Measurements from ENCODE around the gene POLR3C.

DNA sequence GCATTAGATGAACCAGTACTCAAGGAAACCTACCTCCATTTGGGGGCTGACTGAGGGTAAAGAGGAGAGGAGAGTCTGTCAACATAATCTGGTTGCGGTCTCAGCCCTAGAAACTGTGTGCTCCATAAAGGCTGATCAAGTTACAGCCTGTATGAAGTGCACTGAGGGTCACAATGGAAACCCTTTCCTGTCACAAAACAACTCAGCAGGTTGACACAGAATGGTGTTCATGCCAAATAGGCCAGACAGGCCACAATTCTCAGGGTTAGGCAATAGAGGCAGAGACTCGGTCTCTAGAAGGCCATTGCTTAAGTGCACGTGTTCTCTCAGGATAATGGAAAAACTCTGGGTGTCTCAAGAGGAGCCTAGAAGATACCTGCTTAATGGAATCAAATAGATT lies 65.7 kb downstream of the POLR3C start:
- TF ChIP-seq, protein P1, sequence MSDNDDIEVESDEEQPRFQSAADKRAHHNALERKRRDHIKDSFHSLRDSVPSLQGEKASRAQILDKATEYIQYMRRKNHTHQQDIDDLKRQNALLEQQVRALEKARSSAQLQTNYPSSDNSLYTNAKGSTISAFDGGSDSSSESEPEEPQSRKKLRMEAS (CRISPR knock-in tag; IDR thresholded peaks at IDR 0.05) = no peak
- TF ChIP-seq NR3C1 (CRISPR knock-in tag; conservative IDR thresholded peaks at IDR 0.05; ENCODE audit: low read depth) (no peak), GRHL2 (CRISPR knock-in tag; IDR thresholded peaks at IDR 0.05; ENCODE audit: insufficient replicate concordance, severe bottlenecking) (no peak), SP1 (CRISPR knock-in tag; conservative IDR thresholded peaks at IDR 0.05) (no peak), FOXK1 (CRISPR knock-in tag; IDR thresholded peaks at IDR 0.05) (no peak), ZNF232 (CRISPR knock-in tag; IDR thresholded peaks at IDR 0.05) (no peak), HMGA2 (CRISPR knock-in tag; IDR thresholded peaks at IDR 0.05) (no peak)
- TF ChIP-seq, protein P2, sequence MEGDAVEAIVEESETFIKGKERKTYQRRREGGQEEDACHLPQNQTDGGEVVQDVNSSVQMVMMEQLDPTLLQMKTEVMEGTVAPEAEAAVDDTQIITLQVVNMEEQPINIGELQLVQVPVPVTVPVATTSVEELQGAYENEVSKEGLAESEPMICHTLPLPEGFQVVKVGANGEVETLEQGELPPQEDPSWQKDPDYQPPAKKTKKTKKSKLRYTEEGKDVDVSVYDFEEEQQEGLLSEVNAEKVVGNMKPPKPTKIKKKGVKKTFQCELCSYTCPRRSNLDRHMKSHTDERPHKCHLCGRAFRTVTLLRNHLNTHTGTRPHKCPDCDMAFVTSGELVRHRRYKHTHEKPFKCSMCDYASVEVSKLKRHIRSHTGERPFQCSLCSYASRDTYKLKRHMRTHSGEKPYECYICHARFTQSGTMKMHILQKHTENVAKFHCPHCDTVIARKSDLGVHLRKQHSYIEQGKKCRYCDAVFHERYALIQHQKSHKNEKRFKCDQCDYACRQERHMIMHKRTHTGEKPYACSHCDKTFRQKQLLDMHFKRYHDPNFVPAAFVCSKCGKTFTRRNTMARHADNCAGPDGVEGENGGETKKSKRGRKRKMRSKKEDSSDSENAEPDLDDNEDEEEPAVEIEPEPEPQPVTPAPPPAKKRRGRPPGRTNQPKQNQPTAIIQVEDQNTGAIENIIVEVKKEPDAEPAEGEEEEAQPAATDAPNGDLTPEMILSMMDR (IDR thresholded peaks at IDR 0.05) = no peak
- TF ChIP-seq, protein P3, sequence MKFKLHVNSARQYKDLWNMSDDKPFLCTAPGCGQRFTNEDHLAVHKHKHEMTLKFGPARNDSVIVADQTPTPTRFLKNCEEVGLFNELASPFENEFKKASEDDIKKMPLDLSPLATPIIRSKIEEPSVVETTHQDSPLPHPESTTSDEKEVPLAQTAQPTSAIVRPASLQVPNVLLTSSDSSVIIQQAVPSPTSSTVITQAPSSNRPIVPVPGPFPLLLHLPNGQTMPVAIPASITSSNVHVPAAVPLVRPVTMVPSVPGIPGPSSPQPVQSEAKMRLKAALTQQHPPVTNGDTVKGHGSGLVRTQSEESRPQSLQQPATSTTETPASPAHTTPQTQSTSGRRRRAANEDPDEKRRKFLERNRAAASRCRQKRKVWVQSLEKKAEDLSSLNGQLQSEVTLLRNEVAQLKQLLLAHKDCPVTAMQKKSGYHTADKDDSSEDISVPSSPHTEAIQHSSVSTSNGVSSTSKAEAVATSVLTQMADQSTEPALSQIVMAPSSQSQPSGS (CRISPR knock-in tag; IDR thresholded peaks at IDR 0.05; ENCODE audit: borderline replicate concordance, low read depth) = no peak
- TF ChIP-seq, protein P4, sequence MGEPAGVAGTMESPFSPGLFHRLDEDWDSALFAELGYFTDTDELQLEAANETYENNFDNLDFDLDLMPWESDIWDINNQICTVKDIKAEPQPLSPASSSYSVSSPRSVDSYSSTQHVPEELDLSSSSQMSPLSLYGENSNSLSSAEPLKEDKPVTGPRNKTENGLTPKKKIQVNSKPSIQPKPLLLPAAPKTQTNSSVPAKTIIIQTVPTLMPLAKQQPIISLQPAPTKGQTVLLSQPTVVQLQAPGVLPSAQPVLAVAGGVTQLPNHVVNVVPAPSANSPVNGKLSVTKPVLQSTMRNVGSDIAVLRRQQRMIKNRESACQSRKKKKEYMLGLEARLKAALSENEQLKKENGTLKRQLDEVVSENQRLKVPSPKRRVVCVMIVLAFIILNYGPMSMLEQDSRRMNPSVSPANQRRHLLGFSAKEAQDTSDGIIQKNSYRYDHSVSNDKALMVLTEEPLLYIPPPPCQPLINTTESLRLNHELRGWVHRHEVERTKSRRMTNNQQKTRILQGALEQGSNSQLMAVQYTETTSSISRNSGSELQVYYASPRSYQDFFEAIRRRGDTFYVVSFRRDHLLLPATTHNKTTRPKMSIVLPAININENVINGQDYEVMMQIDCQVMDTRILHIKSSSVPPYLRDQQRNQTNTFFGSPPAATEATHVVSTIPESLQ (CRISPR knock-in tag; IDR thresholded peaks at IDR 0.05) = no peak
- TF ChIP-seq, protein P5, sequence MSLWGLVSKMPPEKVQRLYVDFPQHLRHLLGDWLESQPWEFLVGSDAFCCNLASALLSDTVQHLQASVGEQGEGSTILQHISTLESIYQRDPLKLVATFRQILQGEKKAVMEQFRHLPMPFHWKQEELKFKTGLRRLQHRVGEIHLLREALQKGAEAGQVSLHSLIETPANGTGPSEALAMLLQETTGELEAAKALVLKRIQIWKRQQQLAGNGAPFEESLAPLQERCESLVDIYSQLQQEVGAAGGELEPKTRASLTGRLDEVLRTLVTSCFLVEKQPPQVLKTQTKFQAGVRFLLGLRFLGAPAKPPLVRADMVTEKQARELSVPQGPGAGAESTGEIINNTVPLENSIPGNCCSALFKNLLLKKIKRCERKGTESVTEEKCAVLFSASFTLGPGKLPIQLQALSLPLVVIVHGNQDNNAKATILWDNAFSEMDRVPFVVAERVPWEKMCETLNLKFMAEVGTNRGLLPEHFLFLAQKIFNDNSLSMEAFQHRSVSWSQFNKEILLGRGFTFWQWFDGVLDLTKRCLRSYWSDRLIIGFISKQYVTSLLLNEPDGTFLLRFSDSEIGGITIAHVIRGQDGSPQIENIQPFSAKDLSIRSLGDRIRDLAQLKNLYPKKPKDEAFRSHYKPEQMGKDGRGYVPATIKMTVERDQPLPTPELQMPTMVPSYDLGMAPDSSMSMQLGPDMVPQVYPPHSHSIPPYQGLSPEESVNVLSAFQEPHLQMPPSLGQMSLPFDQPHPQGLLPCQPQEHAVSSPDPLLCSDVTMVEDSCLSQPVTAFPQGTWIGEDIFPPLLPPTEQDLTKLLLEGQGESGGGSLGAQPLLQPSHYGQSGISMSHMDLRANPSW (CRISPR knock-in tag; conservative IDR thresholded peaks at IDR 0.05; ENCODE audit: low read depth) = no peak
- TF ChIP-seq, protein P6, sequence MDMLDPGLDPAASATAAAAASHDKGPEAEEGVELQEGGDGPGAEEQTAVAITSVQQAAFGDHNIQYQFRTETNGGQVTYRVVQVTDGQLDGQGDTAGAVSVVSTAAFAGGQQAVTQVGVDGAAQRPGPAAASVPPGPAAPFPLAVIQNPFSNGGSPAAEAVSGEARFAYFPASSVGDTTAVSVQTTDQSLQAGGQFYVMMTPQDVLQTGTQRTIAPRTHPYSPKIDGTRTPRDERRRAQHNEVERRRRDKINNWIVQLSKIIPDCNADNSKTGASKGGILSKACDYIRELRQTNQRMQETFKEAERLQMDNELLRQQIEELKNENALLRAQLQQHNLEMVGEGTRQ (CRISPR knock-in tag; IDR thresholded peaks at IDR 0.05) = no peak
- TF ChIP-seq, protein P7, sequence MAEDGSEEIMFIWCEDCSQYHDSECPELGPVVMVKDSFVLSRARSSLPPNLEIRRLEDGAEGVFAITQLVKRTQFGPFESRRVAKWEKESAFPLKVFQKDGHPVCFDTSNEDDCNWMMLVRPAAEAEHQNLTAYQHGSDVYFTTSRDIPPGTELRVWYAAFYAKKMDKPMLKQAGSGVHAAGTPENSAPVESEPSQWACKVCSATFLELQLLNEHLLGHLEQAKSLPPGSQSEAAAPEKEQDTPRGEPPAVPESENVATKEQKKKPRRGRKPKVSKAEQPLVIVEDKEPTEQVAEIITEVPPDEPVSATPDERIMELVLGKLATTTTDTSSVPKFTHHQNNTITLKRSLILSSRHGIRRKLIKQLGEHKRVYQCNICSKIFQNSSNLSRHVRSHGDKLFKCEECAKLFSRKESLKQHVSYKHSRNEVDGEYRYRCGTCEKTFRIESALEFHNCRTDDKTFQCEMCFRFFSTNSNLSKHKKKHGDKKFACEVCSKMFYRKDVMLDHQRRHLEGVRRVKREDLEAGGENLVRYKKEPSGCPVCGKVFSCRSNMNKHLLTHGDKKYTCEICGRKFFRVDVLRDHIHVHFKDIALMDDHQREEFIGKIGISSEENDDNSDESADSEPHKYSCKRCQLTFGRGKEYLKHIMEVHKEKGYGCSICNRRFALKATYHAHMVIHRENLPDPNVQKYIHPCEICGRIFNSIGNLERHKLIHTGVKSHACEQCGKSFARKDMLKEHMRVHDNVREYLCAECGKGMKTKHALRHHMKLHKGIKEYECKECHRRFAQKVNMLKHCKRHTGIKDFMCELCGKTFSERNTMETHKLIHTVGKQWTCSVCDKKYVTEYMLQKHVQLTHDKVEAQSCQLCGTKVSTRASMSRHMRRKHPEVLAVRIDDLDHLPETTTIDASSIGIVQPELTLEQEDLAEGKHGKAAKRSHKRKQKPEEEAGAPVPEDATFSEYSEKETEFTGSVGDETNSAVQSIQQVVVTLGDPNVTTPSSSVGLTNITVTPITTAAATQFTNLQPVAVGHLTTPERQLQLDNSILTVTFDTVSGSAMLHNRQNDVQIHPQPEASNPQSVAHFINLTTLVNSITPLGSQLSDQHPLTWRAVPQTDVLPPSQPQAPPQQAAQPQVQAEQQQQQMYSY (CRISPR knock-in tag; IDR thresholded peaks at IDR 0.05) = no peak
